HG02763 (cell line): ENCODE data around the gene INPP5D.

Source experiments
- ATAC-seq: cut with Tn5 transposase; IDR thresholded peaks from one replicate; pipeline ENCODE4 v1.9.1; 2021; ENCODE audit warnings: mild to moderate bottlenecking, moderate library complexity; ENCODE audit not compliant: unreplicated experiment

Gene INPP5D

DNA sequence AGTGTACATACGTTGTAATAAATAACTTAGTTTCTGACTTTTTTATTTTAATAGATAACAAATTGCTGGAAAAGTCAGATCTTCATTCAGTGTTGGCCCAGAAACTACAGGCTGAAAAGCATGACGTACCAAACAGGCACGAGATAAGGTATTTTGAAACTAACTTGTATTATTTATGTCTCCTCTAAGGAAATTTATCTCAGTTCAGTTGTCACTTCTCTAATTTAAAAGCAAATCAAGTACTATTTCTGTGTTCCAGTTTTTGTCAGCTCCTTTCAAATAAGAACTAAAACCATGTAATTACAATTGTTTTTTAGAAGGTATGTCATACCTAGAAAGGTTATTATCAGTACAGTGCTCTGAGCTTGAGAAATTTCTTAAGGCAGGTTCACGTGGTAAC lies 195.9 kb downstream of the INPP5D start:
- no peak for ATAC-seq
